Mesendoderm (in vitro differentiated cells): Measurements from ENCODE around the gene TCAP.

Experiments
- DNase-seq: peaks from one replicate; pipeline ENCODE4 v3.0.0; 2013
- H2AK5ac ChIP-seq: 2 replicates; pipeline ENCODE4 v1.6.1; 2013; ENCODE audit warnings: low read length, inconsistent platforms
- H2BK120ac ChIP-seq: 2 replicates; pipeline ENCODE4 v1.6.1; 2013; ENCODE audit warnings: low read depth, mild to moderate bottlenecking, low read length, moderate library complexity, mixed read lengths
- H2BK15ac ChIP-seq: replicated peaks from 2 replicates; pipeline ENCODE4 v1.6.1; 2013; ENCODE audit warnings: low read depth, mild to moderate bottlenecking, moderate library complexity
- H2BK5ac ChIP-seq: 2 replicates; pipeline ENCODE4 v1.6.1; 2013; ENCODE audit warnings: low read length, inconsistent platforms
- H3K18ac ChIP-seq: 2 replicates; pipeline ENCODE4 v1.6.1; 2013; ENCODE audit warnings: mild to moderate bottlenecking, low read length, mixed read lengths
- H3K23ac ChIP-seq: one replicate; pipeline ENCODE4 v1.6.1; 2013; ENCODE audit warnings: low read length
- H3K27ac ChIP-seq: 2 replicates; pipeline ENCODE4 v1.5.1; 2013; ENCODE audit warnings: low read depth, mild to moderate bottlenecking, inconsistent platforms, low read length, moderate library complexity
- H3K27me3 ChIP-seq: 2 replicates; pipeline ENCODE4 v1.6.1; 2013; ENCODE audit warnings: low read length, control low read depth, mild to moderate bottlenecking, inconsistent platforms; ENCODE audit not compliant: insufficient read depth, poor library complexity
- H3K36me3 ChIP-seq: 2 replicates; pipeline ENCODE4 v1.6.1; 2013; ENCODE audit warnings: low read length, inconsistent platforms; ENCODE audit not compliant: control insufficient read depth, insufficient read depth
- H3K4ac ChIP-seq: one replicate; pipeline ENCODE4 v1.6.1; 2013; ENCODE audit warnings: low read depth, mild to moderate bottlenecking, low read length, moderate library complexity
- H3K4me1 ChIP-seq: 2 replicates; pipeline ENCODE4 v1.6.1; 2013; ENCODE audit warnings: low read depth, low read length, inconsistent platforms; ENCODE audit not compliant: control insufficient read depth
- H3K4me2 ChIP-seq: 2 replicates; pipeline ENCODE4 v1.6.1; 2013; ENCODE audit warnings: low read length
- H3K4me3 ChIP-seq: 2 replicates; pipeline ENCODE4 v1.5.1; 2013; ENCODE audit warnings: mild to moderate bottlenecking, low read length
- H3K56ac ChIP-seq: one replicate; pipeline ENCODE4 v1.6.1; 2013; ENCODE audit warnings: low read length
- H3K79me1 ChIP-seq: 2 replicates; pipeline ENCODE4 v1.6.1; 2013; ENCODE audit warnings: low read length, inconsistent platforms
- H3K79me2 ChIP-seq: 2 replicates; pipeline ENCODE4 v1.6.1; 2013; ENCODE audit warnings: mild to moderate bottlenecking, low read length; ENCODE audit not compliant: control insufficient read depth, insufficient read depth
- H3K9ac ChIP-seq: 2 replicates; pipeline ENCODE4 v1.6.1; 2013; ENCODE audit warnings: low read length, inconsistent platforms
- H4K5ac ChIP-seq: one replicate; pipeline ENCODE4 v1.6.1; 2013; ENCODE audit warnings: low read length
- H4K8ac ChIP-seq: one replicate; pipeline ENCODE4 v1.6.1; 2013; ENCODE audit warnings: low read depth, mild to moderate bottlenecking, control low read depth, low read length, moderate library complexity
- WGBS: extraction: QIAGEN DNeasy Blood & Tissue Kit; methylation state at CpG from one replicate; pipeline ENCODE4 v1.1.7; 2013; ENCODE audit warnings: low lambda C conversion rate, missing lambda C conversion rate; ENCODE audit not compliant: insufficient coverage; ENCODE audit errors: extremely low coverage; 5-methylcytosine and 5-hydroxymethylcytosine counted together

The TCAP gene

GRCh38 chr17:39674179-39674578 is 9.0 kb downstream of the TCAP start:
- Histone ChIP-seq H3K4me1 (no peaks in the 10 kb centered on the region), H3K4me3 (no peak overlapping the region), H3K4ac (no peak overlapping the region), H3K79me1 (no peaks in the 10 kb centered on the region), H3K36me3 (no peaks in the 10 kb centered on the region), H3K27ac (no peak overlapping the region), H2BK15ac (no peak overlapping the region), H3K23ac (no peak overlapping the region), H3K4me2 (no peak overlapping the region), H3K9ac (no peak overlapping the region), H3K79me2 (no peaks in the 10 kb centered on the region), H3K56ac (no peak overlapping the region), H4K8ac (no peak overlapping the region), H2AK5ac (no peak overlapping the region), H4K5ac (no peak overlapping the region), H2BK120ac (no peak overlapping the region), H3K27me3 (no peaks in the 10 kb centered on the region), H3K18ac (no peak overlapping the region), H2BK5ac (no peak overlapping the region)
- WGBS = no CpG with 5 or more reads among the region's 5 CpGs
- DNase-seq = no peak

GRCh38 chr17:39674702-39675389 is 9.7 kb downstream of the TCAP start:
- no CpG with 5 or more reads among the region's 11 CpGs for WGBS
- Histone ChIP-seq H2BK120ac (no peak overlapping the region), H3K4me1 (no peaks in the 10 kb centered on the region), H3K4me3 (no peak overlapping the region), H3K23ac (no peak overlapping the region), H3K79me2 (no peaks in the 10 kb centered on the region), H2BK5ac (no peak overlapping the region), H3K79me1 (no peaks in the 10 kb centered on the region), H3K4ac (no peak overlapping the region), H3K56ac (no peak overlapping the region), H3K4me2 (no peak overlapping the region), H2AK5ac (no peak overlapping the region), H4K5ac (no peak overlapping the region), H3K27ac (no peak overlapping the region), H3K18ac (no peak overlapping the region), H2BK15ac (no peak overlapping the region), H4K8ac (no peak overlapping the region), H3K27me3 (no peaks in the 10 kb centered on the region), H3K9ac (no peak overlapping the region), H3K36me3 (no peaks in the 10 kb centered on the region)
- no peak for DNase-seq

- H3K9ac ChIP-seq = no peak overlapping the region
- H3K4me1 ChIP-seq = no peaks in the 10 kb centered on the region
- no peak overlapping the region for H3K4me3 ChIP-seq
- no peak overlapping the region for H3K27ac ChIP-seq
- no peak overlapping the region for H2BK15ac ChIP-seq
- H3K23ac ChIP-seq = no peak overlapping the region
- no peaks in the 10 kb centered on the region for H3K36me3 ChIP-seq
- no peak overlapping the region for H2BK120ac ChIP-seq
- H4K8ac ChIP-seq = no peak overlapping the region
- no CpG with 5 or more reads among the region's 10 CpGs for WGBS
- H3K18ac ChIP-seq = no peak overlapping the region
- DNase-seq = no peak
- H3K27me3 ChIP-seq = no peaks in the 10 kb centered on the region
- no peak overlapping the region for H2BK5ac ChIP-seq
- no peak overlapping the region for H4K5ac ChIP-seq
- H3K56ac ChIP-seq = no peak overlapping the region
- no peaks in the 10 kb centered on the region for H3K79me2 ChIP-seq
- no peak overlapping the region for H3K4ac ChIP-seq
- H3K79me1 ChIP-seq = no peaks in the 10 kb centered on the region
- no peak overlapping the region for H2AK5ac ChIP-seq
- H3K4me2 ChIP-seq = no peak overlapping the region
These were observed 10.4 kb downstream of the TCAP start for GRCh38 chr17:39675390-39676082.

GRCh38 chr17:39676198-39676819 is 11.2 kb downstream of the TCAP start:
- no peak overlapping the region for H2AK5ac ChIP-seq
- WGBS = no CpG with 5 or more reads among the region's 7 CpGs
- no peak overlapping the region for H3K4me2 ChIP-seq
- no peaks in the 10 kb centered on the region for H3K27me3 ChIP-seq
- H3K36me3 ChIP-seq = no peaks in the 10 kb centered on the region
- H4K5ac ChIP-seq = no peak overlapping the region
- no peak overlapping the region for H3K4me3 ChIP-seq
- H2BK15ac ChIP-seq = no peak overlapping the region
- no peak overlapping the region for H3K18ac ChIP-seq
- no peak overlapping the region for H2BK120ac ChIP-seq
- no peak for DNase-seq
- no peak overlapping the region for H3K23ac ChIP-seq
- H2BK5ac ChIP-seq = no peak overlapping the region
- no peak overlapping the region for H3K9ac ChIP-seq
- H3K4me1 ChIP-seq = no peaks in the 10 kb centered on the region
- no peak overlapping the region for H3K56ac ChIP-seq
- no peaks in the 10 kb centered on the region for H3K79me1 ChIP-seq
- no peaks in the 10 kb centered on the region for H3K79me2 ChIP-seq
- no peak overlapping the region for H3K4ac ChIP-seq
- H3K27ac ChIP-seq = no peak overlapping the region
- no peak overlapping the region for H4K8ac ChIP-seq

- no peak overlapping the region for H3K23ac ChIP-seq
- H2AK5ac ChIP-seq = no peak overlapping the region
- no peak overlapping the region for H3K27ac ChIP-seq
- H2BK15ac ChIP-seq = no peak overlapping the region
- H3K79me1 ChIP-seq = no peaks in the 10 kb centered on the region
- H4K5ac ChIP-seq = no peak overlapping the region
- no peaks in the 10 kb centered on the region for H3K4me1 ChIP-seq
- no peak overlapping the region for H4K8ac ChIP-seq
- no peak overlapping the region for H2BK5ac ChIP-seq
- DNase-seq = no peak
- WGBS = no CpG with 5 or more reads among the region's 8 CpGs
- H2BK120ac ChIP-seq = no peak overlapping the region
- H3K4me3 ChIP-seq = no peak overlapping the region
- no peak overlapping the region for H3K56ac ChIP-seq
- no peaks in the 10 kb centered on the region for H3K27me3 ChIP-seq
- H3K79me2 ChIP-seq = no peaks in the 10 kb centered on the region
- H3K18ac ChIP-seq = no peak overlapping the region
- no peak overlapping the region for H3K4ac ChIP-seq
- H3K9ac ChIP-seq = no peak overlapping the region
- H3K4me2 ChIP-seq = no peak overlapping the region
- H3K36me3 ChIP-seq = no peaks in the 10 kb centered on the region
These were observed 11.9 kb downstream of the TCAP start for GRCh38 chr17:39677072-39677471.
